GM23338 (cell line): ENCODE measurements around the gene CD28.

Source experiments
- CREB1 ChIP-seq: fragments of 250-450 bp; sonication (Bioruptor Pico); IDR thresholded peaks from 2 replicates; pipeline ENCODE4 v1.5.0; 2020; ENCODE audit warnings: low read depth, mild to moderate bottlenecking, moderate library complexity
- CTCF ChIP-seq, 2 experiments: fragments of 200-600 bp in 1 of 2; sonication (generic) in 1 of 2; conservative IDR thresholded peaks; 2 replicates each; pipeline versions ENCODE4 v1.5.1 to v1.6.1; 2016 to 2017; ENCODE audit warnings: antibody characterized with exemption in 2 of 2, low read depth in 2 of 2, mild to moderate bottlenecking in 2 of 2, moderate library complexity in 1 of 2
- ETS1 ChIP-seq: IDR thresholded peaks from 2 replicates; pipeline ENCODE4 v1.6.1; 2016; ENCODE audit warnings: antibody characterized with exemption
- EZH2 ChIP-seq: fragments of 200-600 bp; sonication (generic); IDR thresholded peaks from one replicate; pipeline ENCODE4 v1.8.0; 2017; ENCODE audit warnings: antibody characterized with exemption, mild to moderate bottlenecking, low read depth; ENCODE audit not compliant: unreplicated experiment
- EZH2phosphoT487 ChIP-seq: fragments of 200-600 bp; sonication (generic); IDR thresholded peaks from one replicate; pipeline ENCODE4 v1.8.1; 2018; ENCODE audit warnings: antibody characterized with exemption; ENCODE audit not compliant: unreplicated experiment
- JUNB ChIP-seq: IDR thresholded peaks from one replicate; pipeline ENCODE4 v1.6.1; 2016; ENCODE audit warnings: antibody characterized with exemption; ENCODE audit not compliant: unreplicated experiment
- NANOG ChIP-seq: IDR thresholded peaks from 2 replicates; pipeline ENCODE4 v1.6.1; 2016; ENCODE audit warnings: antibody characterized with exemption, borderline replicate concordance
- POLR2AphosphoS5 ChIP-seq: IDR thresholded peaks from 2 replicates; pipeline ENCODE4 v1.6.1; 2016; ENCODE audit warnings: antibody characterized with exemption, low read depth
- REST ChIP-seq: IDR thresholded peaks from one replicate; pipeline ENCODE4 v1.6.1; 2018; ENCODE audit warnings: antibody characterized with exemption; ENCODE audit not compliant: unreplicated experiment
- STAT1 ChIP-seq: IDR thresholded peaks from one replicate; pipeline ENCODE4 v1.6.1; 2016; ENCODE audit warnings: antibody characterized with exemption; ENCODE audit not compliant: unreplicated experiment
- ZNF114 ChIP-seq: fragments of 250-450 bp; sonication (Bioruptor Pico); IDR thresholded peaks from 2 replicates; pipeline ENCODE4 v1.5.0; 2020; ENCODE audit warnings: mild to moderate bottlenecking, moderate library complexity
- ZNF331 ChIP-seq: fragments of 250-450 bp; sonication (Bioruptor Pico); IDR thresholded peaks from 2 replicates; pipeline ENCODE4 v1.5.0; 2020; ENCODE audit warnings: low read depth, mild to moderate bottlenecking, moderate library complexity
- ZNF462 ChIP-seq: fragments of 250-450 bp; sonication (Bioruptor Pico); IDR thresholded peaks from 2 replicates; pipeline ENCODE4 v1.5.0; 2020; ENCODE audit warnings: mild to moderate bottlenecking, moderate library complexity

- TF ChIP-seq REST, result no peak
- no peak for TF ChIP-seq CTCF (conservative IDR thresholded peaks at IDR 0.05; ENCODE audit: low read depth in 2 of 2)
- no peak for TF ChIP-seq EZH2
- TF ChIP-seq EZH2phosphoT487, result no peak
- no peak for TF ChIP-seq JUNB
- TF ChIP-seq ETS1, result no peak
- no peak for TF ChIP-seq POLR2AphosphoS5
- TF ChIP-seq ZNF331 (CRISPR knock-in tag), result no peak
- no peak for TF ChIP-seq ZNF114 (CRISPR knock-in tag)
- TF ChIP-seq NANOG, result no peak
- no peak for TF ChIP-seq CREB1
- TF ChIP-seq ZNF462 (CRISPR knock-in tag), result no peak
- no peak for TF ChIP-seq STAT1
Observed at GRCh38 chr2:203715744-203716143, 9.3 kb downstream of the CD28 start.
